Colonic mucosa (tissue), 4 donors: ENCODE measurements around the gene PRDM12. TPM values are rescaled to one million over a fixed set of nuclear protein-coding genes. Genes with fewer than 3 reads are reported as not detected.

Experiments
- DNase-seq: peaks from one replicate; pipeline ENCODE4 v3.0.0-alpha.2; 2020
- H3K27ac ChIP-seq: fragments of 200-600 bp; one replicate; pipeline ENCODE4 v1.8.0; 2021
- H3K27me3 ChIP-seq: fragments of 200-600 bp; one replicate; pipeline ENCODE4 v1.8.0; 2021
- H3K36me3 ChIP-seq: fragments of 200-600 bp; one replicate; pipeline ENCODE4 v1.8.0; 2021
- H3K4me1 ChIP-seq: fragments of 200-600 bp; one replicate; pipeline ENCODE4 v1.8.0; 2021; ENCODE audit warnings: mild to moderate bottlenecking
- H3K4me3 ChIP-seq: fragments of 200-600 bp; one replicate; pipeline ENCODE4 v1.8.0; 2021
- H3K9ac ChIP-seq, 2 donors: one replicate each; pipeline ENCODE4 v1.7.0; 2013; ENCODE audit warnings: control low read depth in 2 of 2, low read depth in 2 of 2, low read length in 2 of 2
- H3K9me3 ChIP-seq: fragments of 200-600 bp; one replicate; pipeline ENCODE4 v1.8.0; 2021
- CTCF ChIP-seq: fragments of 200-600 bp; IDR thresholded peaks from one replicate; pipeline ENCODE4 v1.8.0; 2022; ENCODE audit warnings: antibody characterized with exemption, mild to moderate bottlenecking
- intact Hi-C: fragments of 100-400 bp; cut with DNase I; formaldehyde crosslinking; loops from one replicate; pipeline ENCODE4 v1.14.1; 2022
- total RNA-seq, 2 donors: library from RNA; stranded (reverse); fragmentation: NEBNext Ultra II Directional in 1 of 2; extraction: Animal tissue kit (Norgen Biotek cat#: 25700) in 1 of 2; gene quantifications; one replicate each; pipeline ENCODE4 v1.2.1, GENCODE V29; 2021
- donor health status: healthy.
- donor health status: DM: no; HTN: no; CAD: no.
- donor health status: DM: no; HTN: no; CAD: no.

PRDM12 gene
- total RNA-seq, 2 donors from 2014 or later, result not detected

- Histone ChIP-seq H3K27ac (no peak overlapping the region), H3K4me3 (no peak overlapping the region), H3K9me3 (no peaks in the 10 kb centered on the region), H3K9ac (no peak overlapping the region), H3K4me1 (peaks cover 3% of the 10 kb centered on the region), H3K36me3 (no peaks in the 10 kb centered on the region), H3K27me3 (peaks cover 62% of the 10 kb centered on the region)
- no peak for TF ChIP-seq CTCF
- intact Hi-C loops, result no loop called here
- no peak for DNase-seq
Measured at GRCh38 chr9:130667120-130667435, 2.7 kb downstream of the PRDM12 start.

- Histone ChIP-seq H3K4me1 (peaks cover 3% of the 10 kb centered on the region), H3K4me3 (no peak overlapping the region), H3K9me3 (no peaks in the 10 kb centered on the region), H3K27ac (no peak overlapping the region), H3K36me3 (no peaks in the 10 kb centered on the region), H3K9ac (no peak overlapping the region), H3K27me3 (peaks cover 51% of the 10 kb centered on the region)
- no peak for TF ChIP-seq CTCF
- intact Hi-C loops, result no loop called here
- DNase-seq, result no peak
Measured at GRCh38 chr9:130668196-130668595, 3.8 kb downstream of the PRDM12 start.

GRCh38 chr9:130668659-130669058, 4.3 kb downstream of the PRDM12 start:
- H3K9me3 ChIP-seq, result no peaks in the 10 kb centered on the region
- DNase-seq, result no peak
- H3K4me1 ChIP-seq, result no peaks in the 10 kb centered on the region
- no peak overlapping the region for H3K9ac ChIP-seq
- H3K27ac ChIP-seq, result no peak overlapping the region
- H3K4me3 ChIP-seq, result no peak overlapping the region
- no peak for TF ChIP-seq CTCF
- intact Hi-C loops, result no loop called here
- H3K36me3 ChIP-seq, result no peaks in the 10 kb centered on the region
- peaks cover 47% of the 10 kb centered on the region for H3K27me3 ChIP-seq

- H3K9me3 ChIP-seq, result no peaks in the 10 kb centered on the region
- no peak overlapping the region for H3K27ac ChIP-seq
- no peak overlapping the region for H3K9ac ChIP-seq
- no peaks in the 10 kb centered on the region for H3K4me1 ChIP-seq
- H3K36me3 ChIP-seq, result no peaks in the 10 kb centered on the region
- DNase-seq, result no peak
- intact Hi-C loops, result no loop called here
- peaks cover 33% of the 10 kb centered on the region for H3K27me3 ChIP-seq
- TF ChIP-seq CTCF, result no peak
- H3K4me3 ChIP-seq, result no peak overlapping the region
Measured at GRCh38 chr9:130669965-130670364, 5.6 kb downstream of the PRDM12 start.

GRCh38 chr9:130670644-130671043, 6.2 kb downstream of the PRDM12 start:
- H3K36me3 ChIP-seq, result no peaks in the 10 kb centered on the region
- no peak overlapping the region for H3K4me3 ChIP-seq
- H3K9me3 ChIP-seq, result no peaks in the 10 kb centered on the region
- TF ChIP-seq CTCF, result no peak
- no peak overlapping the region for H3K27ac ChIP-seq
- intact Hi-C loops, result no loop called here
- H3K4me1 ChIP-seq, result no peaks in the 10 kb centered on the region
- no peak overlapping the region for H3K9ac ChIP-seq
- no peak for DNase-seq
- H3K27me3 ChIP-seq, result peaks cover 27% of the 10 kb centered on the region

- Histone ChIP-seq H3K36me3 (no peaks in the 10 kb centered on the region), H3K9me3 (no peaks in the 10 kb centered on the region), H3K4me1 (no peaks in the 10 kb centered on the region), H3K27ac (no peak overlapping the region), H3K27me3 (peaks cover 8% of the 10 kb centered on the region), H3K4me3 (no peak overlapping the region), H3K9ac (no peak overlapping the region)
- intact Hi-C loops, result no loop called here
- TF ChIP-seq CTCF, result no peak
- DNase-seq, result no peak
Measured at GRCh38 chr9:130672466-130672865, 8.1 kb downstream of the PRDM12 start.
